Suprapubic skin (tissue), 3 donors: ENCODE measurements around the gene ARMH3.

Experiments
- POLR2AphosphoS5 ChIP-seq, 3 donors: sonication (generic); formaldehyde crosslinking; IDR thresholded peaks; one replicate each; pipeline ENCODE4 v1.6.1; 2017; ENCODE audit warnings: antibody characterized with exemption in 3 of 3
- TF ChIP-seq, protein P1 (sequence below), 2 donors: fragments of 200-600 bp in 1 of 2; fragments of 450-650 bp in 1 of 2; sonication (generic) in 1 of 2; IDR thresholded peaks; one replicate each; pipeline ENCODE4 v1.5.1; 2016 to 2019; ENCODE audit warnings: antibody characterized with exemption in 2 of 2, mild to moderate bottlenecking in 1 of 2, moderate library complexity in 1 of 2

DNA sequence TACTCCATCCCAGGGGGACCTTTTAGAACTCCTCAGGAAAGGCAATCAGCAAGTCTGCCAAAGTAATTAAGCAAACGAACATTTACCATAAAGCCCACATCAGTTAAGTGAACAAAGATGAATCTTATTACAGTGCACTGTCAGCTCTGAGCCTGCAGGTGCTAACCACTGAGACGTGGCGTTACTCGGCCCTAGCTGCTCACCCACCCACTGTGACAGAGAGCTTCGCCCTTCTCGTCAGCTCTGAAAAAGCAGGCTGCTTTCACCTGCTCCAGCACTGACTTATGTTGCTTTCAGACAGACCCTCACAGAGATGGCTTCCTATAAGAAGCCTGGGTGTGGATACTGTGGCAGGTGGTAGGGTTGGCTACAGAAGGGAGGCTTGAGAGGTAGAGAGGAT, 154.6 kb downstream of the ARMH3 start:
- TF ChIP-seq, protein P1, sequence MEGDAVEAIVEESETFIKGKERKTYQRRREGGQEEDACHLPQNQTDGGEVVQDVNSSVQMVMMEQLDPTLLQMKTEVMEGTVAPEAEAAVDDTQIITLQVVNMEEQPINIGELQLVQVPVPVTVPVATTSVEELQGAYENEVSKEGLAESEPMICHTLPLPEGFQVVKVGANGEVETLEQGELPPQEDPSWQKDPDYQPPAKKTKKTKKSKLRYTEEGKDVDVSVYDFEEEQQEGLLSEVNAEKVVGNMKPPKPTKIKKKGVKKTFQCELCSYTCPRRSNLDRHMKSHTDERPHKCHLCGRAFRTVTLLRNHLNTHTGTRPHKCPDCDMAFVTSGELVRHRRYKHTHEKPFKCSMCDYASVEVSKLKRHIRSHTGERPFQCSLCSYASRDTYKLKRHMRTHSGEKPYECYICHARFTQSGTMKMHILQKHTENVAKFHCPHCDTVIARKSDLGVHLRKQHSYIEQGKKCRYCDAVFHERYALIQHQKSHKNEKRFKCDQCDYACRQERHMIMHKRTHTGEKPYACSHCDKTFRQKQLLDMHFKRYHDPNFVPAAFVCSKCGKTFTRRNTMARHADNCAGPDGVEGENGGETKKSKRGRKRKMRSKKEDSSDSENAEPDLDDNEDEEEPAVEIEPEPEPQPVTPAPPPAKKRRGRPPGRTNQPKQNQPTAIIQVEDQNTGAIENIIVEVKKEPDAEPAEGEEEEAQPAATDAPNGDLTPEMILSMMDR (IDR thresholded peaks at IDR 0.05), result no peak
- TF ChIP-seq POLR2AphosphoS5 (IDR thresholded peaks at IDR 0.05), result no peak
